Measurements from ENCODE around the gene WDFY1.

DNA sequence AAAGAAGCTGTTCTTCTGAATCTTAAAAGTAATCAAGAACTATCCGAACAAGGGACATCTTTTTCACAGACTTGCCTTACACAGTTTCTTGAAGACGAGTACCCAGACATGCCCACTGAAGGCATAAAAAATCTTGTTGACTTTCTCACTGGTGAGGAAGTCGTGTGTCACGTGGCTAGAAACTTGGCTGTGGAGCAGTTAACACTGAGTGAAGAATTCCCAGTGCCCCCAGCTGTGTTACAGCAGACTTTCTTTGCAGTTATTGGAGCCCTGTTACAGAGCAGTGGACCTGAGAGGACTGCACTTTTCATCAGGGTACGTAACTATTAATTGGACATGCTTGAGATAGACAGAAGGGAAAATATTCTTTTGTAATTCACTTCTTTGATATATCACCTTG is 14.6 kb upstream of the WDFY1 start:
- TF ChIP-seq, protein P1, sequence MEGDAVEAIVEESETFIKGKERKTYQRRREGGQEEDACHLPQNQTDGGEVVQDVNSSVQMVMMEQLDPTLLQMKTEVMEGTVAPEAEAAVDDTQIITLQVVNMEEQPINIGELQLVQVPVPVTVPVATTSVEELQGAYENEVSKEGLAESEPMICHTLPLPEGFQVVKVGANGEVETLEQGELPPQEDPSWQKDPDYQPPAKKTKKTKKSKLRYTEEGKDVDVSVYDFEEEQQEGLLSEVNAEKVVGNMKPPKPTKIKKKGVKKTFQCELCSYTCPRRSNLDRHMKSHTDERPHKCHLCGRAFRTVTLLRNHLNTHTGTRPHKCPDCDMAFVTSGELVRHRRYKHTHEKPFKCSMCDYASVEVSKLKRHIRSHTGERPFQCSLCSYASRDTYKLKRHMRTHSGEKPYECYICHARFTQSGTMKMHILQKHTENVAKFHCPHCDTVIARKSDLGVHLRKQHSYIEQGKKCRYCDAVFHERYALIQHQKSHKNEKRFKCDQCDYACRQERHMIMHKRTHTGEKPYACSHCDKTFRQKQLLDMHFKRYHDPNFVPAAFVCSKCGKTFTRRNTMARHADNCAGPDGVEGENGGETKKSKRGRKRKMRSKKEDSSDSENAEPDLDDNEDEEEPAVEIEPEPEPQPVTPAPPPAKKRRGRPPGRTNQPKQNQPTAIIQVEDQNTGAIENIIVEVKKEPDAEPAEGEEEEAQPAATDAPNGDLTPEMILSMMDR (IDR thresholded peaks at IDR 0.05; ENCODE audit: low read depth, low read length, poor library complexity, severe bottlenecking), result no peak
- TF ChIP-seq EZH2phosphoT487 (IDR thresholded peaks at IDR 0.05; ENCODE audit: borderline replicate concordance, low read length), result no peak
